Measurements from ENCODE around the gene RARS1. TPM values are rescaled to one million over a fixed set of nuclear protein-coding genes. Genes with fewer than 3 reads are reported as not detected.

The RARS1 gene
- total and polyA plus RNA-seq, 2 experiments from 2014 or later = 75.1 to 129 TPM

DNA sequence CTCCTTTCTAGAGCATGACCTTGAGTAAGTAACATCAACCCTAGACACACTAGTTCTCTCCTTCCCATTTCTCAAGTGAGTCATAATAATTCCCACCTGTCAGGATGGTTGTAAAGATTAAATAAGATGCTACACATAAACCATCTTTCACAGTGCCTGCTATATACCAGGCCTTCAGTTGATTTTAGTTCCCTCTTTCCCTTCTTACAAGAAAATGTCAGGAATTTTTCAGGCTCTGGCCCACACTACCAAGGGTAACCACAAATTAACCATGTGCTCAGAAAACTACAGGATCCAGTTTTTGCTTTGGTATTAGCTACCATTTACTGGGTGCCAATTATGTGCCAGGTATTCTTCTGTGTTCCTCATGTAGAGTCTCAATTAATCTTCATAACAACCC lies 42.7 kb upstream of the RARS1 start:
- DNase-seq (ENCODE audit: low spot score) (no peak), ATAC-seq (no peak)
- Histone ChIP-seq H3K4me2 (no peak overlapping the region), H2AFZ (no peak overlapping the region), H3K27ac (ENCODE audit: low read depth) (no peak overlapping the region), H3K4me1 (ENCODE audit: insufficient read depth) (no peaks in the 10 kb centered on the region), H3F3A (replicated peaks; ENCODE audit: low read depth) (no peaks in the 10 kb centered on the region), H3K79me2 (replicated peaks; ENCODE audit: insufficient read depth) (no peaks in the 10 kb centered on the region), H3K36me3 (ENCODE audit: insufficient read depth) (peaks cover 4% of the 10 kb centered on the region; the same call in 1 of the 2 replicates), H4K20me1 (replicated peaks; ENCODE audit: insufficient read depth) (no peaks in the 10 kb centered on the region; the same call in 1 of the 2 replicates), H3K9me2 (ENCODE audit: insufficient read depth) (no peaks in the 10 kb centered on the region), H3K4me3 (no peak overlapping the region), H3K27me3 (ENCODE audit: insufficient read depth) (no peaks in the 10 kb centered on the region)
- H3K36me3 Mint-ChIP-seq (ENCODE audit: low read depth) = peaks cover 38% of the 10 kb centered on the region
- H3K4me3 Mint-ChIP-seq = no peak overlapping the region
- H3K9me3 Mint-ChIP-seq = no peaks in the 10 kb centered on the region
- TF ChIP-seq EZH2 (IDR thresholded peaks at IDR 0.05; ENCODE audit: low read depth, unreplicated experiment) (no peak), JUNB (IDR thresholded peaks at IDR 0.05; ENCODE audit: unreplicated experiment) (no peak)
- TF ChIP-seq, protein P1, sequence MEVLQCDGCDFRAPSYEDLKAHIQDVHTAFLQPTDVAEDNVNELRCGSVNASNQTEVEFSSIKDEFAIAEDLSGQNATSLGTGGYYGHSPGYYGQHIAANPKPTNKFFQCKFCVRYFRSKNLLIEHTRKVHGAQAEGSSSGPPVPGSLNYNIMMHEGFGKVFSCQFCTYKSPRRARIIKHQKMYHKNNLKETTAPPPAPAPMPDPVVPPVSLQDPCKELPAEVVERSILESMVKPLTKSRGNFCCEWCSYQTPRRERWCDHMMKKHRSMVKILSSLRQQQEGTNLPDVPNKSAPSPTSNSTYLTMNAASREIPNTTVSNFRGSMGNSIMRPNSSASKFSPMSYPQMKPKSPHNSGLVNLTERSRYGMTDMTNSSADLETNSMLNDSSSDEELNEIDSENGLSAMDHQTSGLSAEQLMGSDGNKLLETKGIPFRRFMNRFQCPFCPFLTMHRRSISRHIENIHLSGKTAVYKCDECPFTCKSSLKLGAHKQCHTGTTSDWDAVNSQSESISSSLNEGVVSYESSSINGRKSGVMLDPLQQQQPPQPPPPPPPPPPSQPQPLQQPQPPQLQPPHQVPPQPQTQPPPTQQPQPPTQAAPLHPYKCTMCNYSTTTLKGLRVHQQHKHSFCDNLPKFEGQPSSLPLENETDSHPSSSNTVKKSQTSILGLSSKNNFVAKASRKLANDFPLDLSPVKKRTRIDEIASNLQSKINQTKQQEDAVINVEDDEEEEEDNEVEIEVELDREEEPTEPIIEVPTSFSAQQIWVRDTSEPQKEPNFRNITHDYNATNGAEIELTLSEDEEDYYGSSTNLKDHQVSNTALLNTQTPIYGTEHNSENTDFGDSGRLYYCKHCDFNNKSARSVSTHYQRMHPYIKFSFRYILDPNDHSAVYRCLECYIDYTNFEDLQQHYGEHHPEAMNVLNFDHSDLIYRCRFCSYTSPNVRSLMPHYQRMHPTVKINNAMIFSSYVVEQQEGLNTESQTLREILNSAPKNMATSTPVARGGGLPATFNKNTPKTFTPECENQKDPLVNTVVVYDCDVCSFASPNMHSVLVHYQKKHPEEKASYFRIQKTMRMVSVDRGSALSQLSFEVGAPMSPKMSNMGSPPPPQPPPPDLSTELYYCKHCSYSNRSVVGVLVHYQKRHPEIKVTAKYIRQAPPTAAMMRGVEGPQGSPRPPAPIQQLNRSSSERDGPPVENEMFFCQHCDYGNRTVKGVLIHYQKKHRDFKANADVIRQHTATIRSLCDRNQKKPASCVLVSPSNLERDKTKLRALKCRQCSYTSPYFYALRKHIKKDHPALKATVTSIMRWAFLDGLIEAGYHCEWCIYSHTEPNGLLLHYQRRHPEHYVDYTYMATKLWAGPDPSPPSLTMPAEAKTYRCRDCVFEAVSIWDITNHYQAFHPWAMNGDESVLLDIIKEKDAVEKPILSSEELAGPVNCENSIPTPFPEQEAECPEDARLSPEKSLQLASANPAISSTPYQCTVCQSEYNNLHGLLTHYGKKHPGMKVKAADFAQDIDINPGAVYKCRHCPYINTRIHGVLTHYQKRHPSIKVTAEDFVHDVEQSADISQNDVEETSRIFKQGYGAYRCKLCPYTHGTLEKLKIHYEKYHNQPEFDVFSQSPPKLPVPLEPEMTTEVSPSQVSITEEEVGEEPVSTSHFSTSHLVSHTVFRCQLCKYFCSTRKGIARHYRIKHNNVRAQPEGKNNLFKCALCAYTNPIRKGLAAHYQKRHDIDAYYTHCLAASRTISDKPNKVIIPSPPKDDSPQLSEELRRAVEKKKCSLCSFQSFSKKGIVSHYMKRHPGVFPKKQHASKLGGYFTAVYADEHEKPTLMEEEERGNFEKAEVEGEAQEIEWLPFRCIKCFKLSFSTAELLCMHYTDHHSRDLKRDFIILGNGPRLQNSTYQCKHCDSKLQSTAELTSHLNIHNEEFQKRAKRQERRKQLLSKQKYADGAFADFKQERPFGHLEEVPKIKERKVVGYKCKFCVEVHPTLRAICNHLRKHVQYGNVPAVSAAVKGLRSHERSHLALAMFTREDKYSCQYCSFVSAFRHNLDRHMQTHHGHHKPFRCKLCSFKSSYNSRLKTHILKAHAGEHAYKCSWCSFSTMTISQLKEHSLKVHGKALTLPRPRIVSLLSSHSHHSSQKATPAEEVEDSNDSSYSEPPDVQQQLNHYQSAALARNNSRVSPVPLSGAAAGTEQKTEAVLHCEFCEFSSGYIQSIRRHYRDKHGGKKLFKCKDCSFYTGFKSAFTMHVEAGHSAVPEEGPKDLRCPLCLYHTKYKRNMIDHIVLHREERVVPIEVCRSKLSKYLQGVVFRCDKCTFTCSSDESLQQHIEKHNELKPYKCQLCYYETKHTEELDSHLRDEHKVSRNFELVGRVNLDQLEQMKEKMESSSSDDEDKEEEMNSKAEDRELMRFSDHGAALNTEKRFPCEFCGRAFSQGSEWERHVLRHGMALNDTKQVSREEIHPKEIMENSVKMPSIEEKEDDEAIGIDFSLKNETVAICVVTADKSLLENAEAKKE (CRISPR knock-in tag; IDR thresholded peaks at IDR 0.05) = no peak
- no peak overlapping the region for H3K27ac Mint-ChIP-seq
- H3K4me1 Mint-ChIP-seq = no peaks in the 10 kb centered on the region
- H3K27me3 Mint-ChIP-seq (ENCODE audit: insufficient read depth, low read depth, poor library complexity) = peaks cover 6% of the 10 kb centered on the region

DNA sequence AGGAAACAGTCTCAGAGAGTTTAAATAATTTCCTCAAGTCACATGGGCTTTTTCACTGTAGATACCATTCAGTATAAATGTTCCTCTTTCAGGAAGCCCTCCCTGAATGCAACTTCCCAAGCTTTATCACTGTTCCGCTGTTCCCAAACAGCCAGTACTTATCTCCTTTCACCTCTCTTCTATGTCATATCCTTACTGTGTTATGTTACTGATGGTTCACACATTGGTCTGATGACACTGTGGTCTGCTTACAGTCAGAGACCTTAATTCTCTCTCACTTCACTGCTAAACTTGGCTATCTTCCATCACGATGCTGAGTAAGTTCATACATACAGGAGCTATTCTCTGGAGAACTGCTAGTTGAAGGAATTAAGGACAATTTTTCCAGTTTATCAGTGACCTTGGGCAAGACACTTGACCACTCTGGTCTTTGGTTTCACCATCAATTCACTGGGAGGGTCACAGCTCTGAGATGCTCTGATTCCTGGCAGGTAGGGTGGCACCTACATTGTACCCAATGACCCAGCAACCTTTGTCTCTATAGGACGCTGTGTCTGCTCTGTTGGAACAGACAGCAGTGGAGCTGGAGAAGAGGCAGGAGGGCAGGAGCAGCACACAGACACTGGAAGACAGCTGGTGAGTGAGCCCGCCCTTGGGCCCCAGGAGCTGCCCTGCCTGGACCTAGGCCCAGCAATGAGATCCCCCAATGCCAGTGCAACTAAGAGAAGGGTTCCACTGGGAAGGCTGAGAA lies 42.1 kb upstream of the RARS1 start:
- peaks cover 34% of the 10 kb centered on the region for H3K36me3 Mint-ChIP-seq (ENCODE audit: low read depth)
- ATAC-seq = no peak
- H3K4me1 ChIP-seq (ENCODE audit: insufficient read depth) = no peaks in the 10 kb centered on the region
- no peaks in the 10 kb centered on the region for H3K79me2 ChIP-seq (replicated peaks; ENCODE audit: insufficient read depth)
- no peak overlapping the region for H3K4me2 ChIP-seq
- peaks cover 4% of the 10 kb centered on the region; the same call in 1 of the 2 replicates for H3K36me3 ChIP-seq (ENCODE audit: insufficient read depth)
- no peak overlapping the region for H3K4me3 ChIP-seq
- H3K27me3 Mint-ChIP-seq (ENCODE audit: insufficient read depth, low read depth, poor library complexity) = peaks cover 6% of the 10 kb centered on the region
- no peaks in the 10 kb centered on the region for H3F3A ChIP-seq (replicated peaks; ENCODE audit: low read depth)
- H2AFZ ChIP-seq = no peak overlapping the region
- H3K27ac ChIP-seq (ENCODE audit: low read depth) = no peak overlapping the region
- H3K4me1 Mint-ChIP-seq = no peaks in the 10 kb centered on the region
- H3K27ac Mint-ChIP-seq = no peak overlapping the region
- no peak overlapping the region for H3K4me3 Mint-ChIP-seq
- no peak for DNase-seq (ENCODE audit: low spot score)
- no peaks in the 10 kb centered on the region for H3K9me3 Mint-ChIP-seq
- no peaks in the 10 kb centered on the region; the same call in 1 of the 2 replicates for H4K20me1 ChIP-seq (replicated peaks; ENCODE audit: insufficient read depth)
- no peaks in the 10 kb centered on the region for H3K27me3 ChIP-seq (ENCODE audit: insufficient read depth)
- H3K9me2 ChIP-seq (ENCODE audit: insufficient read depth) = no peaks in the 10 kb centered on the region
- no peak for TF ChIP-seq EZH2 (IDR thresholded peaks at IDR 0.05; ENCODE audit: low read depth, unreplicated experiment)
- no peak for TF ChIP-seq POLR2AphosphoS5 (IDR thresholded peaks at IDR 0.05; ENCODE audit: low read depth)
- TF ChIP-seq, protein P1 (CRISPR knock-in tag; IDR thresholded peaks at IDR 0.05) = no peak
